Neutrophil (primary cell): Measurements from ENCODE around the gene GSTO2.

ENCODE experiments used
- H3K27ac ChIP-seq: fragments of 200-600 bp; sonication (generic); 2 replicates; pipeline ENCODE4 v1.5.1; 2016; ENCODE audit warnings: mild to moderate bottlenecking, moderate library complexity
- H3K27me3 ChIP-seq: fragments of 200-600 bp; sonication (generic); 2 replicates; pipeline ENCODE4 v1.6.0; 2016; ENCODE audit warnings: mild to moderate bottlenecking
- H3K36me3 ChIP-seq: fragments of 200-600 bp; sonication (generic); 2 replicates; pipeline ENCODE4 v1.5.1; 2017
- H3K4me1 ChIP-seq, 2 experiments: fragments of 200-600 bp in 1 of 2; sonication (generic) in 1 of 2; 1 replicate in 1 of 2; 2 replicates in 1 of 2; pipeline versions ENCODE4 v1.5.1 to v1.6.1; 2013 to 2016; ENCODE audit warnings: low read depth in 1 of 2, low read length in 1 of 2, mild to moderate bottlenecking in 1 of 2, moderate library complexity in 1 of 2; ENCODE audit not compliant: control insufficient read depth in 1 of 2, insufficient read depth in 1 of 2
- H3K4me3 ChIP-seq, 2 experiments: fragments of 200-600 bp in 1 of 2; sonication (generic) in 1 of 2; 1 replicate in 1 of 2; 2 replicates in 1 of 2; pipeline ENCODE4 v1.5.1; 2013 to 2016; ENCODE audit warnings: low read depth in 1 of 2, low read length in 1 of 2, mild to moderate bottlenecking in 1 of 2, moderate library complexity in 1 of 2
- H3K9me3 ChIP-seq: fragments of 200-600 bp; sonication (generic); 2 replicates; pipeline ENCODE4 v1.5.1; 2016
- CTCF ChIP-seq: fragments of 200-600 bp; sonication (generic); IDR thresholded peaks from 2 replicates; pipeline ENCODE4 v1.5.1; 2016; ENCODE audit warnings: antibody characterized with exemption

GSTO2 gene

DNA sequence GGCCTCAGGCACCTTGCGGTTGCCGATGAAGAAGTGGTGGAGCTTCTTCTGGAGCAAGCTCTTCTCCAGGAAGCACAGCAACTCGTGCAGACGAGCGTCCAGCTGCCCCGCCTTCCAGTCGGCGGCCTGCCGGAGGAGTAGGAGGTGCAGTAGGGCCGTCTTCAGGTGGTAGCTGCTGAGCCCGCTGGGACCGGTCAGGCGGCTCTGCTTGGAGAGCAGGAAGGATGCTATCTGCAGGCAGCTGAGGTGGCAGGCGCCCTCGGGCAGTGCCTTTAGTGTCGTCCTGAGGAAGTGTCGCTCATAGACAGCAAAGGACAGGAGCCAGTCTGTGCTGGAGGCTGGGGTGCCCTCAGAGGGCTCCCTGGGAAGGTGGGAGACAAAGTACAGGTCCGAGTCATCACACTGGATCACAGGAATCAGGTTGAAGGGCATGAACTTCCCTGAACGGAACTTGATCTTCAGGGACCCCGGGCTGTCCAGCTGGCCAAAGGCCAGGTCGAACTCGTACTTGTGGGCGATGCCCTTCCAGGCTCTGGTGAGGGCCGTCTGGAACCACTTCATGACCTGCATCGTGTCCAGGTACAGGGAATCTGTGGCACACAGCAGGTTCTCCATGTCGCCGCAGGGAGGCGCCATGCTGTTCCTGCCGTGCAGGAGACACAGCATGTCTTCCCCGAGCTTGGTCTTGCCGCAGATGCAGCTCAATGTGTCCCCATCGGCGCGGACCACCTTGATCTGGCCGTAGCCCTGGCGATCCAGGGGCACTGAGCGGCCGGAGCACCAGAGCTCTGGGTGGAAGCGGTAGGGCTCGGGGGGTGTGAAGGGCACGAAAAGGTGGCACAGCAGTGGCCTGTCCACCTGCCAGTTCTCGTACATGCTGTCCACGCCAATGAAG is 45.9 kb downstream of the GSTO2 start:
- Histone ChIP-seq H3K4me1 (peaks cover 47 to 79% of the 10 kb centered on the region in 2 experiments), H3K27me3 (no peaks in the 10 kb centered on the region), H3K9me3 (no peaks in the 10 kb centered on the region), H3K27ac (peak overlapping the region; percentile 99), H3K36me3 (peaks cover 87% of the 10 kb centered on the region), H3K4me3 (no peak overlapping the region)
- TF ChIP-seq CTCF, result no peak

DNA sequence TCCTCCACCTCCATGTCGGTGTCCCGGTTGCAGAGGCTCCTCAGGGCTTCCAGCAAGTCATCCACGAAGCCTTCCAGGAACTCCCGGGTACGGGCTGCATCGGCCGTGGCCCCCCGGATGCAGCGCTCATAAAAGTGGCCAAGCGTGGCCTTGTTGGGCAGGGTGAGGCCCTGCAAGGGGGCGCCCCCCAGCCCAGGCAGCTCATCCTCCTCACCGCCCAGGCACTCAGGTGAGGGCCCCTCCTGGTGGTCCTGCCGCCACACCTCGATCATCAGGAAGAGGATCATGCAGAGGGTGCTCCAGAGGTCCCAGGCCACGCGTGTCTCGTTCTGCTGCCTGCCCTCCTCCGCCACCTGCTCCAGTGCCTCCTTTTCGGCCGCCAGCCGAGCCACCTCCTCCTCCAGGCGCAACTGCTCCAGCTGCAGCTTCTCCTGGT is 46.5 kb downstream of the GSTO2 start:
- H3K4me3 ChIP-seq, result no peak overlapping the region
- H3K9me3 ChIP-seq, result no peaks in the 10 kb centered on the region
- H3K4me1 ChIP-seq, result peaks cover 54 to 82% of the 10 kb centered on the region in 2 experiments
- H3K27ac ChIP-seq, result peak overlapping the region; percentile 99
- H3K27me3 ChIP-seq, result no peaks in the 10 kb centered on the region
- no peak for TF ChIP-seq CTCF
- peaks cover 80% of the 10 kb centered on the region for H3K36me3 ChIP-seq

GRCh38 chr10:104316321-104317099 is 47.5 kb downstream of the GSTO2 start:
- Histone ChIP-seq H3K9me3 (no peaks in the 10 kb centered on the region), H3K27ac (peak overlapping the region; percentile 99), H3K4me1 (peaks cover 64 to 86% of the 10 kb centered on the region in 2 experiments), H3K36me3 (peaks cover 76% of the 10 kb centered on the region), H3K4me3 (no peak overlapping the region), H3K27me3 (no peaks in the 10 kb centered on the region)
- no peak for TF ChIP-seq CTCF

- Histone ChIP-seq H3K4me1 (peaks cover 65 to 86% of the 10 kb centered on the region in 2 experiments), H3K27me3 (no peaks in the 10 kb centered on the region), H3K27ac (peak overlapping the region; percentile 99), H3K9me3 (no peaks in the 10 kb centered on the region), H3K36me3 (peaks cover 68% of the 10 kb centered on the region), H3K4me3 (no peak overlapping the region)
- TF ChIP-seq CTCF, result no peak
These were observed 48.3 kb downstream of the GSTO2 start for GRCh38 chr10:104317269-104317710.

DNA sequence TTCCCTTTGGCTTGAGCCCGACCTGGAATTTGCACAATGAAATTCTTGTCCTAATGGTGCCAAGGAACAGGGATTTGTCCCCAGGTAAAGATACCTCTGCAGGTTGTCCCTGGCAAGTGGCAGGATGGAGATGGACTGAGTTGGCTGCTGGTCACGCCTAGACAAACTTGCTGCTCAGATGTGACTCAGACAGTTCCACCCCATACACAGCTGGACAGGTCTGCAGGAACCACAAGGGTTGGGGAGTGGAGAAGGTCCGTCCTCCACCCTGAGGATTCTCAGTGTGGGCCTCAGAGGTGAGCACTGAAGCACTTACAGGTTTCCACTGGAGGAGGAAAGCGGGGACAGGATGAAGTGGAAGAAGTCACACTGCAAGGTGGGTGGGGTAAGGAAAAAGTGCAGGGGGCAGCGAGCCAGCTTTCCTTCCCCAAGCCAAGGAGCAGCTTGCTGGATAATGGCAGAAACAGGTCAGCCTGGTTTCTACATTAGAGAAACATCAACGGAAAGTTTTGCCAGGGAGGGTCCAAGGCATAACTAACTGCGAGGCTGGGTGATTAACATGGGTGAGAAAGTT is 48.8 kb downstream of the GSTO2 start:
- Histone ChIP-seq H3K4me1 (peaks cover 67 to 86% of the 10 kb centered on the region in 2 experiments), H3K27ac (peak overlapping the region; percentile 99), H3K4me3 (no peak overlapping the region), H3K36me3 (peaks cover 63% of the 10 kb centered on the region), H3K27me3 (no peaks in the 10 kb centered on the region), H3K9me3 (no peaks in the 10 kb centered on the region)
- no peak for TF ChIP-seq CTCF
